ENCODE results near the gene WNT3.
"Not testable (repeated sequence)": the region's sequence is repeated elsewhere in the genome, so short reads cannot be mapped to it uniquely, and the experiment has no call there.

WNT3 gene

DNA sequence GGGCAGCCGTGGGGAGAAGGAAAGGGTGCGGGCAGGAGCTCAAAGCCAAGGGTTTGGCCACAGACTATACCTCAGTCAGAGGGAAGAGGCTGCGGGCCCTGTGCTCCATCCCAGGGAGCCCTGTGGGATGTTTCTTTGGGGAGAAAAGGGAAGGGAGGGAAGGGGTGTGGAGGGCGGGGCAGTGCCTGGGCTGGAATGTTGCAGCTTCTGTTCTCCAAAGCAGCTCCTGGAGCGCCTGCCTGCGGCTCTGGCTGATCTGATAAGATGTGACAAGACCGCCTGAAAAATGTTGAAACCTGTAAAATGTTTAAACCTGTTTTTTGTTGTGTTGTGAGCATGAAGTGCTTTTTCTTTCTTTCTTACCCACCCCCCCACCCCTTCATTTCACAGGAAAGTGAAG, 32.8 kb downstream of the WNT3 start:
- DNase-seq (ENCODE audit: low read depth) = no peak

DNA sequence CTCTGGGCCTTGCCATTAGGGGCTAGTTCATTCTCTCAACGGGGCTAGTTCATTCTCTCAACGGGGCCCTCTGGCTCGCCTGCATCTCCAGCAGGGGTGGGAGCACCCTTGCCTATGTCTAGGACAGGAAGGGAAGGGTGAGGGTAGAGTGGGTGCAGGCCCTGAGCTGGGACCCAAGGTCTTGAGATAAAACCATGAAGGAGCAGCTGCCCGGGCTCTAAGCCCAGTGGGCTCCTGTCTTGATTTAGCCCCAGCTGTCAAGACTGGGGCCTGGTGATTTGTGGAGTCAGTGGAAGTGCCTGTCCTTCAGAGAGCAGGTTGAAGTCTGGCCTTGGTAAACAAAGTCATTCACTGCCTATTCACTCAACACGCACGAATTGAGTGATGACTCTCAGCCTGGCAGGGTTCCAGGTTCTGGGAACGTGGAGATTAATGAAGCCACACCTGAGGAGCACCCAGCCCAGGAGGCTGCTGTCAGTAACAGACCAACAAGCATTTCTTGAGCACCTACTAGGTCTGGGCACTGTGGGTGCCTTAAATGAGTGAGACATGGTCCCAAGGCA, 35.4 kb downstream of the WNT3 start:
- DNase-seq (ENCODE audit: low read depth) = no peak

DNA sequence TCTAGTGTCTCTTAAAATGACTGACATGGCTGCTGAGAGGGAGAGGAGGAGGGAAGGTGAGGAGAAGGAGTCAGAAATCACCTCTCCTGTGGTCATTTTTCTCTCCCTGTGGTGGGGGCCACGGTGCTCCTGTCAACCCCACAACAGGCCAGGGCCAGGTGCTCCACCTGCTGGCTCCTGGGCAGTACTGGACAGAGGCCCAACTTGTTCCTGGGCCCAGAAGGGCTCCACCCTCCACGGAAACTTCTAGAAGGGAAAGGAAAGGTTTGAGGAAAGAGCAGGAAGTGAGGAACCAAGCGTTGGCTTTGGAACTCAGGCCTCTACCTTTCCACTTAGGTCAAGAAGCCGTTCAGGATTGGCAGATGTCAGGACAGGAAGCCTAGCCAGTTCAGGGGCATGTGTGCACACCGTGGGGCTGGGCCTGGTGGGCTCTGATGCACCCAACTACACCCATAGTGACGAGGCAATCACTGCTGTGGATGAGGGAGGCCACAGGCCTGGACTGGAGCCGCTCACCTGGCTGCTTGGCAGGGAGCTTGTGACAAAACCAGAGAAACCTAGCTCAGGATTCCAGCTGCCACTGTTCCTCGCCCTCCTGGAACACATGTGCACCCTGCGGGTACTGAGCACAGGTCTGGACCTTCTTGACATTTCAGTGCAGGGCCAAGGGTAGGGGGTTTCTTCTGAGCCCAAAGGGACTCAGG, 36.1 kb downstream of the WNT3 start:
- DNase-seq (ENCODE audit: low read depth) = no peak

DNA sequence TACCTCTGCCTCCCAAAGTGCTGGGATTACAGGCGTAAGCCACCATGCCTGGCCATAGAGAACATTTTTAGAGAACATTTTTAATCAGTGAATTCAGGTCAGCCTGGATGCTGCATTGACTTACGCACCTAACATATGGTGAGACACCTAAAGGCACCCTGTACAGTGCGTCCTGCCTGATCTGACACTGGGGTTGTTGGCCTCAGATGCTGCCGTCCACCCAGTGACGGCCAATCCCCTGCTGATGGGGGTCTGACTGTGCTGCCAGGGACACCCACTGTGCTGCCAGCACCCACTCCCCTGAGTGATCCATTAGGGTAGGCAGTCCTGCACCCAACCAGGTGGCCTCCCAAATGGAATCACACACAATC, 38.5 kb downstream of the WNT3 start:
- no peak for DNase-seq (ENCODE audit: low read depth)

DNA sequence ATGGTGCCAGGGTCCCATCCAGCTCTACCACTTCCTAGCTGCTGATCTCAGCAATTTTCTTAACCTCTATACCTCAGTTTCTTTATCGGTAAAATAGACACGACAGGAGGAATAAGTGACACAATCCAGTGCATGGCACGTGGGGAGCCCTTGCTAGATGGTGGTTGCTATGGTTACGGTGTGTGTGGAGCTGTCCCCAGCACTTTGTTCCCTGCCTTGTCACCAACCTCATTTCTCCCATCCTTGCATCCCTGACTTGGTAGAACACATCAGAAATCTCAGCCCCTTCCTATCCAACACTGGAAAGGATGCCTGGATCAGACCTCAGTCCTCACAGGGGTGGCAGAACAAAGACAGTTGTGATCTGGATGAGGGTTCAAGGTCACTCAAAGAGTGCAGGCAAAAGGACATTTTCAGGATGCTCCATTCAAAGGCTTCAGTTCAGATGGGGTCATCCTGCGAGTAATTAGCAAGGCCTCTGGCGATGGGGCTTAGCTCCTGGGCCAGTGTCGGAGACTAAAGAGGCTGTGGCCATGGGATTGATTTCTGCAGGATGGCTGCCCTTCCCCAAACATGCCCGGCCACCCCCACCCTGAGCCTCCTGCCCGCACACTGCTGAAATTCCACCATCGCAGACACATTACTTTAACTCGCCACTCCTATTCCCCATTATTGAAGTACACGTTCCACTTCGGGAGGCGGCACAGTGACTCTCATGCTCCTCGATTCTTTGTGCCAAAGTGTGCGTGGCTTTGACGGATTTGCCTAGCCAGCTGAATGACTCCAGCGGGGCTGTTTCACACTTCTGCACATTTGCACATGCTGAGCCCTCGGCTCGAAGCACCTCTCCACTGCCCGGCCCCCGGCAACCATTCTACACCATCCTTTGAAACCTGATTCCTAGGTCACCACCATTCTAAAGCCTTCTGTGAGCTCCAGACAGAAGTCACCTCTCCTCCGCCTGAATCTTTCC, 40.3 kb downstream of the WNT3 start:
- DNase-seq (ENCODE audit: low read depth) = no peak

DNA sequence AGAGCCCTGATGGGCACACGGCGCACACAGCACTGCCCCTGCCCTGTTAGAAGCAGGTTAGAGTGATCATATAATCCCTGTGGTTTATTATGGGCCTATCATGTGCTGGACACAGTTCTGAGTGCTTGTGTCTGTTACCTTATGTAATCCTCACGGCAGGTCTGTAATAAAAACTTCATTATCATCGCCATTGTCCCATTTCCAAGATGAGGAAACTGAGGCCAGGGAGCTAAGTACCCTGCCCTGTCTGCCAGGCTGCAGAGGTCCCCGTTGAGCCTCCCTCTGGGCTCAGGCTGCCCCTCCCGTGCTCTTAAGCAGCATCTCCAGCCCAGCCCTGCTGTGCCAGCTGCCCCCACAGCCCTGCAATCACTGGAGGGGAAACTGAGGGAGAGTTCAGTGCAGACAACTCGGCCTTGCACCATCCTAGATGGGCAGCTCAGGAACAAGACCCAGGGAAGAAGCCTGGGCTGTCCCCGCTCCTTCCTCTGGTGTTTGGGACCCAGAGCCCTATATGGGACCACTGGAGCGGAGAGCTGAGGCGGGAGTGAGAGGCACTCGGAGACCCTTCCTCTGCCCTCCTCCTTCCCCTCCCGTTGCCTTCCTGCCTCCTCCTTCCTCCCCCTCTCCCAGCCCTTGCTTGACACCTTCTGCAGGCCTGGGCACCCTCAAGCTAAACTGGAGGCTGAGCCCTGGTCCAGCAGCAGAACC, 42.0 kb downstream of the WNT3 start:
- no peak for DNase-seq (ENCODE audit: low read depth)

DNA sequence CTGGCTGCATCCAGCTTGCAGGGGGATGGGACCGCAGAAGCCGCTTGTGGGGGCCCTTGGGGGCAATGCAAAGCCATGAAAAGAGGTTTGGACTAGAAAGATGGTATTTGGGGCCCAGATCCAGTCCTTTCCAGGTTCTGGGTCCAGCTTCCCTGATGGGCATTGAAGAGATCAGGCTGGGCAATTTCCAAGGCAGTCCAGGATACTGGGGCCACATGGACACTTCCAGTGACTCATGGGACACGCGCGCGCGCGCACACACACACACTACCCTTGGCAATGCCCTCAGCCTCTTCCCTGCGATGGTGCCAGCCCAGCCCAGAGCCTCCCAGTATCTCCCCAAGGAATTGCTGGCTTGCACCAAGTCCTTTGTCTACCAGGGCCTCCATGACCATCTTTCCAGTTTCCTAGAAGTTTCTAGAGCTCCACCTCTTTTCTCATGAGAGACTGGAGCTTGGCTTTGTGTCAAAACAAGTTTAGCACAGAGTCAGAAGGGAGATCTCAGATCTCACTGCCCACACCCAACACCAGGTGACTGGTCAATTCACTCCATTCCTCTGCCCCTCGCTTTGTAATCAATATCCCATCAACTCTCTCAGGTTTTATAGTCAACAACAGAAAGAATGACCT, 44.3 kb downstream of the WNT3 start:
- DNase-seq (ENCODE audit: low read depth) = no peak

DNA sequence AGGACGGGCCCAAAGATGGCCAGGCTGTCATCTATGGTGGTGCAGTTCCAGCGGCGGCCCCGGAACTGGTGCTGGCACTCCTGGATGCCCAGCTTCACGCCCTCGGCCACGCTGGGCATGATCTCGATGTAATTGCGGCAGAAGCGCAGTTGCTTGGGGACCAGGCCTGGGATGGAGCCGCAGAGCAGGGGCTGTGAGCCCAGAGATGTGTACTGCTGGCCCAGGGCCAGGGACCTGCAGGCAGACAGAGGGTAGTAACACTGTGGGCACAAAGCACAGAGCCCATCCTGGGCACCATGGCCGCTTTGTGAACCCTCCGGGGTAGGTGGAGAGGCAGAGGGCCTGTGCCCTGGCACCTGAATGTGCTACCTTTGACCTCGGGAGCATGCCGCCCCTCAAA, 44.8 kb downstream of the WNT3 start:
- DNase-seq (ENCODE audit: low read depth) = no peak

DNA sequence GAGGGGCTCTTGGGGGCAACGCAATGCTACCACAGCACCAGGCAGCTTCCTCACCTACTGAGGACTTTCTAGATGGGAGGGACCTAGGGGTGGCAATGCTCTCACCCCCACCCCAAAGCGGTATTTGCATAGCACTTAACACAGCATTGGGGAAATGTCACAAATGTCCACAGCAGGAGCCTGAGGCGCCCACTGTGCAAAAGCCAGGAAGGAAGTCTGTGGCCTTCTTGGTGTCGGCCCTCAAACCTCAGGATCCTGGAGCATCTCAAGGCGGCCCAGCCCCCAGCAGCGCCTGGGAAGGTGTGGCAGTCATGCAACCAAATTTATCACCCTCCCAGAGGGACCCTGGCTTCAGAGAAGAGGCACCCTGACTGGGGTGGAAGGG, 45.3 kb downstream of the WNT3 start:
- no peak for DNase-seq (ENCODE audit: low read depth)

DNA sequence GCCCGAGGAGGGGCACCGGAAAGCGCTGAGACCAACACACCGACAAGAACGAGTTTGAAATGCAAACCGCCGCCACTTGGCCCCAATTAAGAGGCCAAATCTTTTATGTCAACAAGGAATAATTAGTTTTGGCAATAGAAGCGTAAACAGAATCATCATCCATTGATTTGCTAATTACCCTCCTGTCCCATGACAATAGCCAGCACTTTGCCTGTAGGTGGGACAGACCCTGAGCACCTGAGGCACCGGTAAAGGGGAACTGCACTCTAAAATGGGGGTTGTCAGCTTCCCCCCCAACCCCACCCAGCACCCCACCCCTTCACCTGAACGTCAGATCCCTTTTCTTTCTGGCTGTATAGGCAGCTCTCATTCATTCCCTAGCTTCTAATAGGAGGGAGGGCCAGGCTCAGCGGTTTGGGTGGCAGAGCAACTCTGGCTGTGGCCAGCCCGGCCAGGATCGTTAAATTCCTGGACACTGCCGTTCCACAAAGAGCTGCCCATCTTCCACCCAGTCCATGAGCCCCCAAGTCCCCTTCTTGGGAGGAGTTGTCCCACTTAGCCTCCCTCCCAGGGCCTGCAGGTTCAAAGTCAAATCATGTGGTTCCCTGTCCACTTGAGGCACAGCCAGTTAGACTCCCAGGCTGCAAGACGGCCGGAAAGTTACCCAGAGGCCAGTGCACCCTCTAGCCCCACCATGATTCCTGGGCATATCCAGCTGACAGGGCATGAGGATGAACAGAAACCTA, 45.8 kb downstream of the WNT3 start:
- no peak for DNase-seq (ENCODE audit: low read depth)

DNA sequence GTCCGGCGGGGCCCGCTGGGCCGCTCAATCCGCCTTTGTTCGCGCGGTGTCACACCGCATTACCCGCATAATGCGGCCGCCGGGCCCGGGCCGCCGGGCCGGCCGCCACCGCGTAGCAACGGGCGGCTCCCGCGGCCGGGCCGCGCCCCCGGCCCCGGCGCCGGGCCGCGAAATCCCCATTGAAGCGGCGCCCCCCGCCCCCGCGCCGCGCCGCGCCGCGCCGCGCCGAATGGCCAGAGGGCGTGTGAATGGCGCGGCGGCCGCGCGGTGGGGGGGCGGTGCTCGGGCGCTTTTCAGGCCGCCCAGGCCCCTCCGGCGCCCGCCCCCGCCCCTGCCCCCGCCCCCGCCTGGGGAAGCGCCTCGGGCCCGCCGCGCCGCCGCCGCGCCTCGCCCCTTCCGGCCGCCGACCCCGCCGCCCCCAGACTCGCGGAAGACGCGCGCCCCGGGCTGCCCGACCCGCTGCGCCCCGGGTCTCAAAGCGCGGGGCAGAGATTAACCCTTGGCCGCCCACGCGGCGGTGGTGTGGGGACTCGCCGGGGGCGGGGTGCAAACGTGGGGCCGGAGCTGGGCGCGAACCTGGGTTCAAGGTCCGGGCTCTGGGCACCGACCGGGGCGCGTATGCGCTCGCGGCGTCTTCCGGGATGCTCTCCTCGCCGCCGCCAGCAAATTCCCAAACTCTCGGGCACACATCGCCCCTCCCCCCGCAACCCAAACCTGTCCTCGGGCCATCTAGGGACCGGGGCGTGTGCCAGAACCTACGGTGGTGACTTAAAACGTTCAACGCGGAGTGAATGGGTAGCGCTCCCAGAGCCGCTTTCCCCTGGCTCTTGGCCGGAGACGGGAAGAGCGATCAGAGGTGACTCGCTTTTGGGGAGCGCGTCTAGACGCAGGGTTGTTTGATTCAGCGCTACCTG, 46.7 kb downstream of the WNT3 start:
- DNase-seq (ENCODE audit: low read depth) = no peak

DNA sequence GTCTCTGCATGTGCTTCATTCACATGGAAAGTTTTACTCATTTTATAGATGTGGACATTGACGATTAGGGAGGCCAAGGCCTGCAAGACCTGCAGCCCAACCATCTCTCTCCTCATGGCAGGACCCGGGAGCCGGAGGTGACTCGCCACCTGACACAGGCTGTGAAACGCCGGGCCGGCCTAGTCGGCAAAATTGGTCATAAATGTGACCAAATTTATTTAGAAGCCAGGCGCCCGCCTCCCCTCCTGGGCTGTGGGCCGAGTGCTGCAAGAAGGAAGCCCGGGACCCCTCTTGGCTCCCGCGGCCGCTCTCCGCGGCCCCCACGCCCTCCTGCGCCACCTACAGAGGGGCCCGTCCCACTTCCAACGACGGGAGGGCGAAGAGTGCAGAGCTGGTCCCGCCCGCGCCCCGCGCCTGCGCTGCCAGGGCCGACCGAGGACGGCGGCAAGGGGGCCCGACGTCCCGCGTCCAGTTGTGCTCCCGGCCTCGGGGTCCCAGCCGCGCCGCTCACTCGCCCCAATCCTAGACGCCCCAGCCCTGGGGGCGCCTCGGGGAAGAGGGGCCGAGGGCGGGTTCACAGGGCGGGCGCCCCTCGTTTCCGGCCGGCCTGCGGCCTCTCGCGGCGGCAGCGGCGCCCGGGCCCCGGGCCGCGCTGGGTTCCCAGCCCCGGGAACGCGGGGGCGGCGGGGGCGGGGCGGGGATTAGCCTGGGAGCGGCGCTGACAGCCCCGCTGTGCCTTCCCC, 47.5 kb downstream of the WNT3 start:
- DNase-seq (ENCODE audit: low read depth) = peak; percentile 22

DNA sequence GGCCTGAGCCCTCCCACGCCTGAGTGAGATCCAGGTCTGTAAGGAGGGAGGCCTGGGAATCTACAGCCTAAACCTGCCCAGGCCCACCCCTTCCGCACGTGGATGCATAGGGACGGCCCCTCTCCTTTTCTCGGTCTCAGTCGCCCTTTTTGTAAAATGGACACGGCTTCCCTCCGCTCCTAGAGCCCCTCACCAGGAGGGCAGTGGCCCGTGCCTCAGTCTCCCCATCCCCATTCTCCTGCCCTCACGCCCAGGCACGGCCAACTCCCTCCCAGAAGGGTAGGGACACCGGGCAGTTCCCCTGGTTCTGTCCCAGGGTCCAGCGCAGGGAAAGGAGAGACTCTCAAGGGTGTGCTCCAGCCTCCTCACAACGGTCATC, 48.1 kb downstream of the WNT3 start:
- no peak for DNase-seq (ENCODE audit: low read depth)

DNA sequence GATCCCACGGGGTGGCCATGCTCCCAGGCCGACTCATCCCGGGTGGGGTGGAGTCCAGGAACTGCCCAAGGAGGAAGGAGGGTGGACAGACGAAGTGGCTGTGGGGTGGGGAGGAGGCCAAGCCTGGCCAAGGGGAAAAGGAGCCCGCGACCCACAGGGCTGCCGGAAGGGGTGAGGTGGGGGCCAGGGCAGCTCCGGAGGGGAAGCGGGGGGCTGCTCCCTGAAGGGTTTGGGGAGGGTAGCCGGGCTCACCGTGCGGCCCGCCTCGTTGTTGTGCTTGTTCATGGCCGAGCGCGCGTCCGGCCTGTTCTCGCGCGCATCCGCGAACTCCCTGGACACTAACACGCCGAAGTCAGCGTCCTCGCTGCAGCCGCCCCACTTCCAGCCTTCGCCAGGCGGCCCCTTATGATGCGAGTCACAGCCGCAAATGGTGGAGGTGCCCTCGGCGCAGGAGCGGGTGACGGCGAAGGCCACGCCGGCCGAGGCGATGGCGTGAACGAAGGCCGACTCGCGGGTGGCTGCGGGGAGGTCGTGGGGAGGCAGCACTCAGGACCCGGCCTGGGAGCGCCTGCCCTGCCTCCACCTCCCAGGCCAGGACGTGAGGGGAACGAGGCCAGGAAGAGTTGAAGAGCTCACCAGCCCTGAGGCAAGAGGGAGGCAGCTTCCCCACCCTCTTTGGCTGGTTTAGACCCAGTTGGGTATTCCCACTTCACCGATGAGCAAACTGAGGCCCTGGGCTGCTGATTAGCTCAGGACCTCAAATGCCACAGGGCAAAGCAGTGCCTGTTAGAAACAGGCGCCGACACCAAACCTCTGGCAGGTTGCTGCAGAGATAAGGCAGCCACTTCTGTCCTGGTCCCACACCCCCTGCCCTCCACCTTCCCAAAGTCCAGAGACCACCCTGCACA, 48.7 kb downstream of the WNT3 start:
- no peak for DNase-seq (ENCODE audit: low read depth)

DNA sequence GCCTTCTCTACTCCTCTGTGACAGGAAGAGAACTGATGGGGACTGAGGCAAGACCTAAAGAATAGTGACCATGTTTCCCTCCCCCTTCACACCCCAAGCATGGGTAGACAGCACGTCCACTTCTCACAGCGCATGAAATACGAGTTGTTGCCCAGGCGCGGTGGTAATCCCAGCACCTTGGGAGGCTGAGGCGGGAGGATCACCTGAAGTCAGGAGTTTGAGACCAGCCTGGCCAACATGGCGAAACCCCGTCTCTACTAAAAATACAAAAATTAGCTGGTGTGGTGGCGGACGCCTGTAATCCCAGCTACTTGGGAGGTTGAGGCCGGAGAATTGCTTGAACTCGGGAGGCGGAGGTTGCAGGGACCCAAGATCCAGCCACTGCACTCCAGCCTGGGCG, 49.6 kb downstream of the WNT3 start:
- not testable (repeated sequence) for DNase-seq (ENCODE audit: low read depth)

DNA sequence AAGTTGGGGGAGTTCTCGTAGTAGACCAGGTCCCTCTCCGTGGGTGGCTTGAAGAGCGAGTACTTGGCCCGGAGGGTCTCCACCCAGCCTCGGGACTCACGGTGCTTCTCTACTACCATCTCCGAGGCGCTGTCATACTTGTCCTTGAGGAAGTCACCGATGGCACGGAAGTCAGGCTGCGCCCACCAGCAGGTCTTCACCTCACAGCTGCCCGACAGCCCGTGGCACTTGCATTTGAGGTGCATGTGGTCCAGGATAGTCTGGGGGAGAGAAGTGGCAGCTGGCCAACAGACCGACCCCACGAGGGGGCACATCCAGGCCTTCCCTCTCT, 50.0 kb downstream of the WNT3 start:
- DNase-seq (ENCODE audit: low read depth) = no peak

DNA sequence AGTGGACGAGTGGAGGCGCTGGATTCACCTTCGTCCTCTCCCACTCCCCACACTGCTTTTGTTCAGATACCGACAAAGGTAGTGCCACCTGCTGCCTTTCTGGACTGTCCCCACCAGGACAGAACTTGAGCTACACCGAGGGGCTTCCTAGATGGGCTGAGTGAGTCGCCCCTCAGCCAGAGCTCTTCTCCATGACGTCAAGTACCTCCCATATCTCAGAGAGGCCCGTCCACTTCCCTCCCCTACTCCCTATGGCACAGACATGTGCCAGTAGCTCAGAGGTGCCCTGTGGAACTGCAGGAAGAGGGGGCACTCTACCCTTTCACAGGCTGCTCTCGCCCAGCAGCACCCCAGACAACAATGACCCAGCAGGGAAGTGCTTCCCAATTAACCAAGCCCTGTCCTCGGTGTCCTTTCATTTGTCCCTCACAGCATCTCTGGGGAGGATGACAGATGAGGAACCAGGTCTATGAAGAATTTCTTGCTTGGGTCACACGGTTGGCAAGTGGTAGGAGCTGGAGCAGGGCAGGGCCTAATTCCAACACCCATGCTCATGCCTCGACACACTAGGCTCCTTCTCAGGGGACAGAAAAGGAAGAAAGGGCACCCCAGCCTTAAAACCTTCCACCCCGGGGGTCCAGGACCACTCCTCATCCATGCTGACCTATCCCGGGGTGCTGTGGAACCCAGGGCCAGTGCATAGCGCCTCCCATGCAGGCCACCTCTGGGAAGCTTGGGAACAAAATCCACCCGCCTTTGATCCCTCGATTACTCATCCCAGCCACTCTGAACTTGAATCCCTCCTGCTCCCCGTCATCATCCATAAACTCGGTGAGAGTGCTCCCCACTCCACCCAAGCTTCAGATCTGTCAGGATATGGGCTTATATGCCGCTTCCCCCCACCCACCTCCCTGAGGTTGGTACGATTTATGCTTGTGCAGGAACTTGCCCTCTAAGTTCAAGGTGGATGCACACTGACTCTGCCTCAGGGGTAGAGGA, 51.7 kb downstream of the WNT3 start:
- DNase-seq (ENCODE audit: low read depth) = no peak

Data from stimulated activated CD8-positive, alpha-beta memory T cell treated with anti-CD3 and anti-CD28 coated beads, Interleukin-12 subunit alpha, Interleukin-12 subunit beta, amount 100 ng/mL, for 4 hours (primary cell).